HG02678 (cell line): ENCODE results near the gene GLIPR2.
"Not testable (repeated sequence)": the region's sequence is repeated elsewhere in the genome, so short reads cannot be mapped to it uniquely, and the experiment has no call there.

Source experiments
- ATAC-seq: cut with Tn5 transposase; IDR thresholded peaks from one replicate; pipeline ENCODE4 v1.9.1; 2021; ENCODE audit warnings: mild to moderate bottlenecking, moderate library complexity; ENCODE audit not compliant: unreplicated experiment

The GLIPR2 gene

GRCh38 chr9:36143245-36143641 lies 6.7 kb downstream of the GLIPR2 start:
- no peak for ATAC-seq

GRCh38 chr9:36144309-36145232 lies 8.0 kb downstream of the GLIPR2 start:
- ATAC-seq = no peak

GRCh38 chr9:36145970-36146369 lies 9.4 kb downstream of the GLIPR2 start:
- ATAC-seq = no peak

- no peak for ATAC-seq
Observed at GRCh38 chr9:36146651-36147050, 10.1 kb downstream of the GLIPR2 start.

GRCh38 chr9:36147441-36148175 lies 11.1 kb downstream of the GLIPR2 start:
- ATAC-seq = no peak

- ATAC-seq = peak; percentile 48
Observed at GRCh38 chr9:36148311-36149051, 11.9 kb downstream of the GLIPR2 start.

GRCh38 chr9:36149197-36149596 lies 12.7 kb downstream of the GLIPR2 start:
- no peak for ATAC-seq

GRCh38 chr9:36150574-36151315 lies 14.2 kb downstream of the GLIPR2 start:
- ATAC-seq = no peak

GRCh38 chr9:36151316-36152210 lies 15.0 kb downstream of the GLIPR2 start:
- peak; percentile 86 for ATAC-seq

GRCh38 chr9:36152741-36153438 lies 16.4 kb downstream of the GLIPR2 start:
- no peak for ATAC-seq

GRCh38 chr9:36153746-36154145 lies 17.2 kb downstream of the GLIPR2 start:
- no peak for ATAC-seq

GRCh38 chr9:36154331-36154952 lies 17.9 kb downstream of the GLIPR2 start:
- ATAC-seq = no peak

GRCh38 chr9:36156116-36156515 lies 19.6 kb downstream of the GLIPR2 start:
- ATAC-seq = no peak

- no peak for ATAC-seq
Observed at GRCh38 chr9:36158122-36158521, 21.6 kb downstream of the GLIPR2 start.

GRCh38 chr9:36158917-36159316 lies 22.4 kb downstream of the GLIPR2 start:
- no peak for ATAC-seq

GRCh38 chr9:36159509-36159908 lies 23.0 kb downstream of the GLIPR2 start:
- not testable (repeated sequence) for ATAC-seq

GRCh38 chr9:36160126-36160525 lies 23.6 kb downstream of the GLIPR2 start:
- not testable (repeated sequence) for ATAC-seq

- no peak for ATAC-seq
Observed at GRCh38 chr9:36161187-36161586, 24.7 kb downstream of the GLIPR2 start.
